Naive B cell (primary cell): ENCODE measurements around the gene WDR38. TPM values are rescaled to one million over a fixed set of nuclear protein-coding genes. Genes with fewer than 3 reads are reported as not detected.

Experiments used
- ATAC-seq, 2 donors: fragments of 150-1000 bp; cut with Tn5 transposase; 2 replicates each; pipeline ENCODE4 v1.10.0; 2021; ENCODE audit warnings: low read depth in 2 of 2, mild to moderate bottlenecking in 2 of 2, moderate library complexity in 2 of 2
- DNase-seq: peaks from one replicate; pipeline ENCODE4 v3.0.0; 2022
- H3K27ac Mint-ChIP-seq, 6 donors: one replicate each; pipeline ENCODE4 v1.8.0; 2020 to 2022; ENCODE audit warnings: mild to moderate bottlenecking in 6 of 6, mixed read lengths in 6 of 6, moderate library complexity in 5 of 6, inconsistent platforms in 2 of 6
- H3K27me3 Mint-ChIP-seq, 3 donors: one replicate each; pipeline ENCODE4 v1.8.0; 2021 to 2022; ENCODE audit warnings: mixed read lengths in 3 of 3, mild to moderate bottlenecking in 1 of 3
- H3K36me3 Mint-ChIP-seq, 2 donors: one replicate each; pipeline ENCODE4 v1.8.0; 2020 to 2022; ENCODE audit warnings: mixed read lengths in 2 of 2, inconsistent platforms in 1 of 2, mild to moderate bottlenecking in 1 of 2
- H3K4me1 Mint-ChIP-seq, 3 donors: one replicate each; pipeline ENCODE4 v1.8.0; 2020 to 2022; ENCODE audit warnings: mixed read lengths in 3 of 3, inconsistent platforms in 1 of 3, mild to moderate bottlenecking in 1 of 3, moderate library complexity in 1 of 3
- H3K4me3 Mint-ChIP-seq, 8 donors: one replicate each; pipeline ENCODE4 v1.8.0; 2020 to 2022; ENCODE audit warnings: mild to moderate bottlenecking in 8 of 8, mixed read lengths in 8 of 8, moderate library complexity in 8 of 8, inconsistent platforms in 2 of 8
- H3K9me3 Mint-ChIP-seq, 7 donors: one replicate each; pipeline ENCODE4 v1.8.0; 2020 to 2022; ENCODE audit warnings: mixed read lengths in 7 of 7, mild to moderate bottlenecking in 5 of 7, inconsistent platforms in 2 of 7, moderate library complexity in 1 of 7
- polyA plus RNA-seq, 6 donors: library from polyadenylated mRNA; unstranded; fragments of 300-500 nt; fragmentation: Illumina TruSeq; gene quantifications; one replicate each; pipeline ENCODE4 v1.2.3, GENCODE V29; 2021; ENCODE audit warnings: low read depth in 6 of 6

The WDR38 gene
- polyA plus RNA-seq, 6 donors from 2014 or later = not detected

DNA sequence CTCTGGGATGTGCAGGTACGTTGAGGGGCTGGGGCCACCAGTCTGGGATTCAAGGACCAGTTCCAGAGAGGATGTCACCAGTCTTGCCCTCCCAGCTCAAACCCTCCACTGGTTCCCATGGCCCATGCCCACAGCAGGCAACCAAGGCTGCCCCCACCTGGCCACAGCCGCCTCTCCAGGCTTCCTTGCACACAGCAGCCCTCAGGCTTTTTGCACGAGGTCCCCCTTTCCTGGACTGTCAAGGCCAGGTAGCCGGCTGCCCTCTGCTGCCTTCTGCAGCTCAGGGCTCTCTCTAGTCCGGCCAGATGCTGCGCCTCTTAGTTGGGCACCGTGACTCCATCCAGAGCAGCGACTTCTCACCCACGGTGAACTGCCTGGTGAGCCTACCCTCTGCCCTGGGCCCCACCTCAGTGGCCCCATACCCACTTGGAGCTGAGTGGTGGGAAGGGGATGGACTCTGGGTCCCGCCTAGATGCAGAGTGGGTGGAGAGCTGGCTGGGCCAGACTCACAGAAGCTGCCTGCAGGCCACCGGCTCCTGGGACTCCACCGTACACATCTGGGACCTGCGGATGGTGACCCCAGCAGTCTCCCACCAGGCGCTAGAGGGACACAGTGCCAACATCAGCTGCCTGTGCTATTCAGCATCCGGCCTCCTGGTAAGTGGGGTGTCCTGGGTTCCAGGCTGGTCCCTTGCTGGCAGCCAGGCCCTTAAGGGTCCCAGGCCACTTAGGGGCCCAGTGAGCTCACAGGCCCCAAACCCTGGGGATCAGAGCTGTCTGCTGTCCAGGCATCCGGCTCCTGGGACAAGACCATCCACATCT lies 2.9 kb downstream of the WDR38 start:
- Mint-ChIP-seq H3K9me3 (no peaks in the 10 kb centered on the region), H3K27ac (no peak overlapping the region), H3K27me3 (peaks cover 0 to 4% (median 0%) of the 10 kb centered on the region in 3 donors), H3K4me3 (peak overlapping the region in 1 of 8 donors; percentile 30), H3K36me3 (peaks cover 0 to 11% of the 10 kb centered on the region in 2 donors), H3K4me1 (peaks cover 12 to 37% (median 31%) of the 10 kb centered on the region in 3 donors)
- DNase-seq (no peak), ATAC-seq (no peak)

DNA sequence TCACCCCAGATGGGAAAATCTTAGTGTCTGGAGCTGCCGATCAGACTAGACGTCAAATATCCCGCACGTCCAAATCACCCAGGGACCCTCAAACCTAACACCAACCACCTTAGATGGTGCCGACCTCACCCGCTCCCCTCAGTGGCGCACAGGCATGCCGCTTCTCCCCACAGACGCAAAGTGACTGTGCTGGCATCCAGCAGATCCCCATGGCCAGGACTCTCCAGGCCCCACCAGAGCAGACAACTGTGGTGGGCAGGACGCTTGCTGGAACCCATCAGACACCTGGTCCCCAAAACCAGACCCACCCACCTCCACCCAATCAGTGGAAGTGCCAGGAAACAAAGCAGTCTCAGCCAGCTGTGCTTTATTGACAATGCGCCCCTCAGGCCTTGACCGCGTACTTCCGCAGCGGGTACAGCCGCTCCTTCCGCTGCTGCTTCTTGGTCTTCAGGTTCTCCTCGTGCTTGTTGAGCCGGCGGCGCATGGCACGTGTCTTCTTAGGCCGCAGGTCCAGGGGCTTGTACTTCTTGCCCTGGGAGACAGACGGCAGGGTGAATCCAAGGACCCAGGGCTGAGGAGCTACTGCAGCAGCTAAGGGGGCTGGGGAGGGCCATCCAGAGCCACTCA lies 4.4 kb downstream of the WDR38 start:
- ATAC-seq = no peak
- DNase-seq = no peak
- no peaks in the 10 kb centered on the region for H3K9me3 Mint-ChIP-seq
- peak overlapping the region in 1 of 6 donors; percentile 32 for H3K27ac Mint-ChIP-seq
- no peaks in the 10 kb centered on the region for H3K27me3 Mint-ChIP-seq
- no peak overlapping the region for H3K4me3 Mint-ChIP-seq
- peaks cover 16 to 41% (median 37%) of the 10 kb centered on the region in 3 donors for H3K4me1 Mint-ChIP-seq
- peaks cover 0 to 11% of the 10 kb centered on the region in 2 donors for H3K36me3 Mint-ChIP-seq

GRCh38 chr9:124858330-124859046 lies 5.2 kb downstream of the WDR38 start:
- H3K36me3 Mint-ChIP-seq = peaks cover 0 to 11% of the 10 kb centered on the region in 2 donors
- peak overlapping the region in 1 of 8 donors; percentile 97 for H3K4me3 Mint-ChIP-seq
- H3K27me3 Mint-ChIP-seq = no peaks in the 10 kb centered on the region
- no peaks in the 10 kb centered on the region for H3K9me3 Mint-ChIP-seq
- H3K4me1 Mint-ChIP-seq = peaks cover 15 to 37% (median 35%) of the 10 kb centered on the region in 3 donors
- no peak for ATAC-seq
- peak overlapping the region in 1 of 6 donors; percentile 16 for H3K27ac Mint-ChIP-seq
- DNase-seq = no peak

GRCh38 chr9:124859803-124860581 lies 6.7 kb downstream of the WDR38 start:
- H3K9me3 Mint-ChIP-seq = no peaks in the 10 kb centered on the region
- peaks cover 19 to 41% (median 38%) of the 10 kb centered on the region in 3 donors for H3K4me1 Mint-ChIP-seq
- no peak for DNase-seq
- no peak for ATAC-seq
- H3K27ac Mint-ChIP-seq = peak overlapping the region; percentile 67 to 95 (median 85)
- no peaks in the 10 kb centered on the region for H3K27me3 Mint-ChIP-seq
- peak overlapping the region; percentile 93 to 99 (median 97) for H3K4me3 Mint-ChIP-seq
- H3K36me3 Mint-ChIP-seq = peaks cover 0 to 11% of the 10 kb centered on the region in 2 donors

- Mint-ChIP-seq H3K4me3 (peak overlapping the region; percentile 93 to 99 (median 97)), H3K36me3 (peaks cover 0 to 11% of the 10 kb centered on the region in 2 donors), H3K27me3 (no peaks in the 10 kb centered on the region), H3K9me3 (no peaks in the 10 kb centered on the region), H3K4me1 (peaks cover 19 to 38% (median 36%) of the 10 kb centered on the region in 3 donors), H3K27ac (peak overlapping the region; percentile 47 to 99 (median 93))
- ATAC-seq (no peak), DNase-seq (no peak)
Observed at GRCh38 chr9:124860582-124861341, 7.5 kb downstream of the WDR38 start.

DNA sequence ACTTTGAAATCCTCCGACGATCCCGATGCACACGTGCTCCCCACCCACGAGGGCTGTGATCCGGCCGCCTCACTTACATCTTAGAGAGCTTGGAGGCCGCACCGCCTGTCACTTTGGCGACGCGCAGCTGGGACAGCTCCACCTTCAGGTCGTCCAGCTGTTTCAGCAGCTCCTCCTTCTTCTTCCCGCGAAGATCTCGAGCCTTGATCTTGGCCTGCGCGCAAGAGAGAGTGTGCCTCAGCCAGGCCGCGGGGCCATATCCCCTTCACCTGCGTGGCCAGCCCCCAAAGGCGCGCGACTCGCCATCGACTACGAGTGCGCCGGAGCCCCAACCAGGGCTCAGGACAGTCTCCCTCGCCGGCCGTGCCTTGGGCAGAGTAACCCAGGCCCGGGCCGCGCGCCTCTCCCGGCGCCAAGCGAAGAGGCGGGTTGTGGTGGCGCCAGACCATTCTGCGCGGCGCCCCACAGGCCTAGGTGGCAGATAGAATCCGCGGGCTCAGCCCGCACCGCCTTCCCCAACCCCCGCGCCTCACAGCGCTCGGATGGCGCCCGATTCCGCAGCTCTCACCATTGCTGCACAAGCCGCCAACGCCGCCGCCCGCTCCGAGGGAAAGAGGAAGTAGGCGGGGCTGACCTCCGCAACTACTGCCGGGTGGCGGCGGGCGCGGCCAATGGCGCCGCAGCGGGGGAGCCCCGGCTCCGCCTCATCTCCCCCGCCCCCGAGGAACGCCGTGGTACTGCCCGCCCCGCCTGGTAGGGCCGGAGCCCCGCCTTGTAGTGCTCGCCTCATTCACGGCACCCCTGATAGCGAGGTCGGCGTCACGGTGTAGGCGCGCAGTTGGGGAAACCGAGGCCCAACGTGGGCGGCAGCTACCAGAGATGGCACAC lies 8.3 kb downstream of the WDR38 start, which contains the start of the genes ARPC5L and RPL35:
ARPC5L (plus strand) TSS at position 789 of the 888 bp plus-strand sequence. CDS start 7,161 bp downstream, outside the sequence.
RPL35 (minus strand) TSS at position 616 of the 888 bp plus-strand sequence; CDS start at position 571, 45 bp downstream.
- DNase-seq = peak; percentile 95
- peak within 1 kb of the TSS; percentile 94 to 99 (median 98) for H3K27ac Mint-ChIP-seq
- peaks cover 0 to 11% of the 10 kb centered on the region in 2 donors for H3K36me3 Mint-ChIP-seq
- peak within 1 kb of the TSS; percentile 93 to 99 (median 97) for H3K4me3 Mint-ChIP-seq
- H3K4me1 Mint-ChIP-seq = peaks cover 19 to 38% (median 36%) of the 10 kb centered on the region in 3 donors
- H3K9me3 Mint-ChIP-seq = no peaks in the 10 kb centered on the region
- H3K27me3 Mint-ChIP-seq = no peaks in the 10 kb centered on the region
- ATAC-seq = peak; percentile 90 to 92

GRCh38 chr9:124863371-124863871 lies 10.2 kb downstream of the WDR38 start:
- Mint-ChIP-seq H3K27me3 (no peaks in the 10 kb centered on the region), H3K27ac (peak overlapping the region in 5 of 6 donors; percentile 66 to 95 (median 83)), H3K4me1 (peaks cover 30 to 50% (median 33%) of the 10 kb centered on the region in 3 donors), H3K36me3 (peaks cover 0 to 11% of the 10 kb centered on the region in 2 donors), H3K4me3 (peak overlapping the region; percentile 56 to 97 (median 76)), H3K9me3 (no peaks in the 10 kb centered on the region)
- ATAC-seq (no peak), DNase-seq (no peak)

- no peaks in the 10 kb centered on the region for H3K9me3 Mint-ChIP-seq
- no peaks in the 10 kb centered on the region for H3K27me3 Mint-ChIP-seq
- peak overlapping the region; percentile 86 to 96 (median 93) for H3K27ac Mint-ChIP-seq
- H3K36me3 Mint-ChIP-seq = peaks cover 5 to 9% of the 10 kb centered on the region in 2 donors
- H3K4me3 Mint-ChIP-seq = peak overlapping the region; percentile 90 to 97 (median 94)
- H3K4me1 Mint-ChIP-seq = peaks cover 47 to 59% (median 53%) of the 10 kb centered on the region in 3 donors
- ATAC-seq (peak; percentile 81 to 85), DNase-seq (peak; percentile 91)
Observed at GRCh38 chr9:124868511-124869465, 15.5 kb downstream of the WDR38 start.

DNA sequence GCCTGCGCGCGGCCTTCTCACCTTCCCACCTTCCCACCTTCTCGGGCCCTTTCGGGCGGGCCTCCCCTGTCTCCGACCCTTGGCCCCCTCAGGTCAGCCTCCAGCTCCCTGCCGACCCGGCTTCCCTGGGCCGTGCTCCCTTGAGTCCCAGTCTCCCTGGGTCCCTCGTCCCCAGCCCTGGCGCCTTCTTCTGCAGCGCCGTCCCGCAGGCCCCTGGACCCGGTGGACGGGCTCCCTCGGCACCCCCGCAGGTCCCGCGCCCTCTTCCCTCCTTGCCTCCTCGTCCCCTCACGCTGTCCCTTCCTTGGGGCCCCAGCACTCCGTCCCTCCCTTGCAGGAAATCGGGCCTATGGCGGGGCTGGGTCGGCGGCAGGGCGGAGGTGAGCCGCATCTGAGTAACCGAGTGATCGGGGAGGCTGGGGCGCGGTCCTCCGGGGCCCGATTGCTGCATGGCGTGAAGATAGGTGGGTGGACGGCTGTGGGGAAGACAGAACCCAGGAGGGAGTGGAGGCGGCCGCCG lies 16.3 kb downstream of the WDR38 start:
- Mint-ChIP-seq H3K4me1 (peaks cover 48 to 59% (median 52%) of the 10 kb centered on the region in 3 donors), H3K27ac (peak overlapping the region; percentile 84 to 96 (median 93)), H3K36me3 (peaks cover 5 to 9% of the 10 kb centered on the region in 2 donors), H3K4me3 (peak overlapping the region; percentile 90 to 97 (median 94)), H3K9me3 (no peaks in the 10 kb centered on the region), H3K27me3 (no peaks in the 10 kb centered on the region)
- ATAC-seq (peak; percentile 10 to 13), DNase-seq (peak; percentile 35)

GRCh38 chr9:124869986-124870560 lies 16.8 kb downstream of the WDR38 start:
- Mint-ChIP-seq H3K4me1 (peaks cover 53 to 64% (median 53%) of the 10 kb centered on the region in 3 donors), H3K27me3 (no peaks in the 10 kb centered on the region), H3K36me3 (peaks cover 5 to 12% of the 10 kb centered on the region in 2 donors), H3K9me3 (no peaks in the 10 kb centered on the region), H3K27ac (peak overlapping the region; percentile 84 to 96 (median 93)), H3K4me3 (peak overlapping the region; percentile 90 to 97 (median 94))
- DNase-seq (peak; percentile 52), ATAC-seq (peak; percentile 18 to 19)
